Loucy (cell line): ENCODE data around the gene FLCN.

Experiments used
- CTCF ChIP-seq: fragments of 200-600 bp; sonication (generic); conservative IDR thresholded peaks from 2 replicates; pipeline ENCODE4 v1.5.1; 2014; ENCODE audit warnings: mild to moderate bottlenecking, antibody characterized with exemption, low read length
- EZH2phosphoT487 ChIP-seq: fragments of 200-600 bp; IDR thresholded peaks from 2 replicates; pipeline ENCODE4 v1.6.1; 2018; ENCODE audit warnings: antibody characterized with exemption, mild to moderate bottlenecking, moderate library complexity, borderline replicate concordance

- TF ChIP-seq CTCF (no peak), EZH2phosphoT487 (no peak)
Measured at GRCh38 chr17:17221329-17221728, 15.6 kb downstream of the FLCN start.
